ENCODE measurements around the gene CDON.
"Not testable (repeated sequence)": the region's sequence is repeated elsewhere in the genome, so short reads cannot be mapped to it uniquely, and the experiment has no call there.

The CDON gene

DNA sequence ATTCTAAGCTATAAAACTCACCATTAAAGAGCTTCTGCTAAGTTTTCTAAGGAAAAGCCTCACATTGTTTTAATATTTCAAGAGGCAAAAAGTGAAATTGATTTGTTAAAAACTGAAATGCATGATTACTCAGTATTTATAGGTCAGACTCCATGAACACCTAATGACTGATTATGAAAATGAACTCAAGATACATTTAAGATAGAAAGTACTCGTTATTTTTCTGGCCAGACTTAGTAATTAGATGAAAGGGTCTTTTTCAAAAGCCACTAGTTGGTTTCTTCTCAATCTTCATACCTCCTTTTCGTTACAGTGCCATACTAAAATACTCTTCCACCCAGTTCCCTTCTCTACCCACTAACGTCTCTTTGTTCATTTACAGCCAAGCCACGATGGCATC, 60.5 kb downstream of the CDON start:
- no peak for DNase-seq (ENCODE audit: low read depth, low spot score)
- TF ChIP-seq EZH2 (IDR thresholded peaks at IDR 0.05) (no peak), POLR2AphosphoS5 (IDR thresholded peaks at IDR 0.05; ENCODE audit: borderline replicate concordance, low read depth, low read length) (no peak), FOXP2 (optimal IDR thresholded peaks at IDR 0.05; ENCODE audit: control extremely low read depth, extremely low read length, insufficient read depth) (no peak)
- Histone ChIP-seq H3K9ac (ENCODE audit: insufficient read length) (no peak overlapping the region), H3K36me3 (ENCODE audit: insufficient read depth, low read length) (peaks cover 39% of the 10 kb centered on the region), H3K9me3 (ENCODE audit: low read depth, low read length) (no peaks in the 10 kb centered on the region), H3K4me3 (no peak overlapping the region), H3K27ac (no peak overlapping the region)

DNA sequence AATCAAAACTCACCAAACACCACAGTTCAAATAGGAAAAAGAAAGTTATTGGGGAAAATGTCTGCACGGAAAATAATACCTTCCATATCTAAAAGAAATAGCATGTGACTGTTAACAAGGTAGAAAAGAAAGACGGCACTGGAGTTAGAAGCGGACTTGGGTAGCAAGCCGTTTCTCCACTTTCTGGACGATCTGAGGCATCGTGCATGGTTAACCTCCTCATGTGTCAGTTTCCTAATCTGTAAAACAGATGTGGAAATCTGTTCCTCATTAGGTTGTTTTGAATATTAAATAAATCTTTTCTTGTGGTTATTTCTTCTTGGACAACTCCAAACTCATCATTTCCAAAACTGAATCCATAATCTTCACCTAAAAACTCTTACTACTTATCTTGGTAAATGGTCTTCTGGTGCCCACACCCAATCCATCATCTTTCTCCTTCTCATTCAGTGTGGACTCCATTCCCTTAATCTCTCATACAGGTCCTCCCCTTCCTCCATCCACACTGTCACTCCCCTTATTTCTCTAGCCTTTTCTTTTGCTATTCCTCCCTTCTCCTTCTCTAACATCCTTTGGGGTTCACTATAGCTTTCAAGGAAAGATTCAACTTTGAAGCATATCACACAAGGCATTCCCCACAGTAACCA, 63.3 kb downstream of the CDON start:
- H3K36me3 ChIP-seq (ENCODE audit: insufficient read depth, low read length), result peaks cover 51% of the 10 kb centered on the region
- no peak overlapping the region for H3K9ac ChIP-seq (ENCODE audit: insufficient read length)
- no peak for DNase-seq (ENCODE audit: low read depth, low spot score)
- H3K9me3 ChIP-seq (ENCODE audit: low read depth, low read length), result no peaks in the 10 kb centered on the region
- TF ChIP-seq POLR2AphosphoS5 (IDR thresholded peaks at IDR 0.05; ENCODE audit: borderline replicate concordance, low read depth, low read length) (no peak), EZH2 (IDR thresholded peaks at IDR 0.05) (no peak), FOXP2 (optimal IDR thresholded peaks at IDR 0.05; ENCODE audit: control extremely low read depth, extremely low read length, insufficient read depth) (no peak)
- no peak overlapping the region for H3K4me3 ChIP-seq
- H3K27ac ChIP-seq, result no peak overlapping the region

DNA sequence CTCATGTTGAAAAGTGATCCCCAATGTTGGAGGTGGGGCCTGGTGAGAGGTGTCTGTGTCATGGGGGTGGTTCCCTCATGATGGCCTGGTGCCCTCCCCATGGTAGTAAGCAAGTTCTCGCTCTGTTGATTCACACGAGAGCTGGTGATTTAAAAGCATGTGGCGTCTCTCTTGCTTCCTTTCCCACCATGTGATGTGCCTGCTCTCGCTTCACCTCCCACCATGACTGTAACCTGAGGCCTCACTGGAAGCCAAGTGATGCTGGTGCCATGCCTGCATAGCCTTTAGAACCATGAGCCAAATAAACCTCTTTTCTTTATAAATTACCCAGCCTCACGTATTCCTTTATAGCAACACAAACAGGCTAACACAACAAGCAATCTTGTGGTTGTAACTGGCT, 64.4 kb downstream of the CDON start:
- no peak overlapping the region for H3K9ac ChIP-seq (ENCODE audit: insufficient read length)
- H3K9me3 ChIP-seq (ENCODE audit: low read depth, low read length), result no peaks in the 10 kb centered on the region
- no peak overlapping the region for H3K4me3 ChIP-seq
- TF ChIP-seq POLR2AphosphoS5 (IDR thresholded peaks at IDR 0.05; ENCODE audit: borderline replicate concordance, low read depth, low read length) (no peak), FOXP2 (optimal IDR thresholded peaks at IDR 0.05; ENCODE audit: control extremely low read depth, extremely low read length, insufficient read depth) (no peak), EZH2 (IDR thresholded peaks at IDR 0.05) (no peak)
- no peak for DNase-seq (ENCODE audit: low read depth, low spot score)
- no peak overlapping the region for H3K27ac ChIP-seq
- peaks cover 52% of the 10 kb centered on the region for H3K36me3 ChIP-seq (ENCODE audit: insufficient read depth, low read length)

DNA sequence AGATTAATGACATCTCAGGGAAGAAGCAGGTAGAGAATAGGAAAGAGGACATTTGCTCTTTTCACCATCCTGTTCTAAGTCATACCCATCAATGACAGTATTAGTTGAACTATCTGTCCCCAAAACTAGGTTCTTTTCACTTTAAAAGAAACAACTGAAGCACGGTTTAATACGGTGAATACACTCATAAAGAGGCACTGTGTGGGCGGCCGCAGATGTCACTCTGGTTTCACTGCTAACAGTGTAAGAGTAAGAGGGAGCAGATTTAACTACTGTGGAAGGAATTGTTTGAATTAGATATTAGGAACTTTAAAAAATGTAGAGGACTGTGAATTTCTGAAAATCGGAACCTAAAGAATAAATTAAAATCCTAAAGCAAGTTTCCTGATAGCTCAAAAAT, 67.4 kb downstream of the CDON start:
- no peak overlapping the region for H3K4me3 ChIP-seq
- H3K9me3 ChIP-seq (ENCODE audit: low read depth, low read length), result no peaks in the 10 kb centered on the region
- no peak overlapping the region for H3K27ac ChIP-seq
- no peak for DNase-seq (ENCODE audit: low read depth, low spot score)
- TF ChIP-seq EZH2 (IDR thresholded peaks at IDR 0.05) (no peak), FOXP2 (optimal IDR thresholded peaks at IDR 0.05; ENCODE audit: control extremely low read depth, extremely low read length, insufficient read depth) (no peak), POLR2AphosphoS5 (IDR thresholded peaks at IDR 0.05; ENCODE audit: borderline replicate concordance, low read depth, low read length) (no peak)
- no peak overlapping the region for H3K9ac ChIP-seq (ENCODE audit: insufficient read length)
- H3K36me3 ChIP-seq (ENCODE audit: insufficient read depth, low read length), result peaks cover 42% of the 10 kb centered on the region

DNA sequence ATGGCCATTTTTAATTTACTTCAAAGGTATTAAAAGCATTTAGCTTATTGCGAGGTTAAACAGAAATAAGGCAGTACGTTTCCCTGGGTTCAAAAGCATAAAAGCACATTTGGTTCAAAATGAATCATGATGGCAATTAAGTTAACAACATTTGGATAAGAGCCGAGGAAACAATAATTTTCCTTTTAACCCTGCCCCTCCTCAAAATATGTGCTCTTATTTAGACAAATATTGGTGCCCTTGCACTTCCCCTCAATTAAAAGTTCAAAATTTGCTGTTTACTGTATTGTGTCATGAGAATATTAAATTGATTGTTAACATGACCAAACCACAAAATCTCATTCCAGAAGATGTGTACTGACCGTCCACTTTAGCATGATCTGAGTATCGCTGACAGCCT, 68.2 kb downstream of the CDON start:
- Histone ChIP-seq H3K27ac (no peak overlapping the region), H3K4me3 (no peak overlapping the region), H3K36me3 (ENCODE audit: insufficient read depth, low read length) (peaks cover 41% of the 10 kb centered on the region), H3K9ac (ENCODE audit: insufficient read length) (no peak overlapping the region), H3K9me3 (ENCODE audit: low read depth, low read length) (no peaks in the 10 kb centered on the region)
- TF ChIP-seq POLR2AphosphoS5 (IDR thresholded peaks at IDR 0.05; ENCODE audit: borderline replicate concordance, low read depth, low read length) (no peak), FOXP2 (optimal IDR thresholded peaks at IDR 0.05; ENCODE audit: control extremely low read depth, extremely low read length, insufficient read depth) (no peak), EZH2 (IDR thresholded peaks at IDR 0.05) (no peak)
- no peak for DNase-seq (ENCODE audit: low read depth, low spot score)

DNA sequence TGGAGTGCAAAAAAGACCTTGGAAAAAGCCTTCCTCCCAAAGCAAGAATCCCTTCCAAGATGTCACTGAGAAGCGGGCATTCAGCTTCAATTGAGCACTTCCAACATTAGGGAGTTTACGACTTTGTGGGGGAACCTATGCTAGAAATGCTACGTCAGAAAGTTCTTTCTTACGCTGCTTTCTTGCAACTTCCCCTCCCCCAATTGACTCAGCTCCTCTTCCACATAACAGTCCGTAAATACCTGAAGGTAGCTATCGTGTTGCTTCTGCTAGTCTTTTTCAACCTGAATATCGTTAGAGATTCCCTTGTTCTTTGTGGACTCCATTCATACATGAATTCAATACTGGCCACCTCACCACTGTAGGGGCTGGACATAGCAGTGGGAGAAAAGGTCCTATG, 69.8 kb downstream of the CDON start:
- Histone ChIP-seq H3K27ac (no peak overlapping the region), H3K36me3 (ENCODE audit: insufficient read depth, low read length) (peaks cover 36% of the 10 kb centered on the region), H3K9ac (ENCODE audit: insufficient read length) (no peak overlapping the region), H3K9me3 (ENCODE audit: low read depth, low read length) (no peaks in the 10 kb centered on the region), H3K4me3 (no peak overlapping the region)
- no peak for DNase-seq (ENCODE audit: low read depth, low spot score)
- TF ChIP-seq POLR2AphosphoS5 (IDR thresholded peaks at IDR 0.05; ENCODE audit: borderline replicate concordance, low read depth, low read length) (no peak), EZH2 (IDR thresholded peaks at IDR 0.05) (no peak), FOXP2 (optimal IDR thresholded peaks at IDR 0.05; ENCODE audit: control extremely low read depth, extremely low read length, insufficient read depth) (no peak)

DNA sequence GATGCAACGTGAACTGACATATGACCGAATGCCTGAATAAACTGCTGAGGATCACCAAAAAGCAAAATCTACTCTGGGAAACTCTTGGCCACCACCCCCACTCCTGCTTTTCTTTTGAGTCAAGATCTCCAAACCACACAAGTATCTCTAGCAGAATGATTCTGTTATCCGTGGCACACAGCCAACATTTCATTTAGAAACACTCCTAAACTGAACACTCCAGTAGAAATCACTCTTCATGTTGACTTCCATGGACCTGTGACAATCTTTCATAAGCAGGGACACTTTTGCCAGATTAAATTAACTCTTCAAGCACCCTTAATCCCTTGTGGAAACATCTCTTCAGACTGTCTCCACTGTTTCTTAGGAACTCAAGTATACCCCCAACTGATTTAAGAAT, 72.4 kb downstream of the CDON start:
- H3K9me3 ChIP-seq (ENCODE audit: low read depth, low read length), result no peaks in the 10 kb centered on the region
- no peak overlapping the region for H3K9ac ChIP-seq (ENCODE audit: insufficient read length)
- peak; percentile 72 for DNase-seq (ENCODE audit: low read depth, low spot score)
- H3K36me3 ChIP-seq (ENCODE audit: insufficient read depth, low read length), result peaks cover 25% of the 10 kb centered on the region
- no peak for TF ChIP-seq EZH2 (IDR thresholded peaks at IDR 0.05)
- TF ChIP-seq POLR2AphosphoS5 (IDR thresholded peaks at IDR 0.05; ENCODE audit: borderline replicate concordance, low read depth, low read length), result no peak; the same call in 1 of the 2 replicates
- no peak for TF ChIP-seq FOXP2 (optimal IDR thresholded peaks at IDR 0.05; ENCODE audit: control extremely low read depth, extremely low read length, insufficient read depth)
- no peak overlapping the region for H3K27ac ChIP-seq
- no peak overlapping the region for H3K4me3 ChIP-seq

DNA sequence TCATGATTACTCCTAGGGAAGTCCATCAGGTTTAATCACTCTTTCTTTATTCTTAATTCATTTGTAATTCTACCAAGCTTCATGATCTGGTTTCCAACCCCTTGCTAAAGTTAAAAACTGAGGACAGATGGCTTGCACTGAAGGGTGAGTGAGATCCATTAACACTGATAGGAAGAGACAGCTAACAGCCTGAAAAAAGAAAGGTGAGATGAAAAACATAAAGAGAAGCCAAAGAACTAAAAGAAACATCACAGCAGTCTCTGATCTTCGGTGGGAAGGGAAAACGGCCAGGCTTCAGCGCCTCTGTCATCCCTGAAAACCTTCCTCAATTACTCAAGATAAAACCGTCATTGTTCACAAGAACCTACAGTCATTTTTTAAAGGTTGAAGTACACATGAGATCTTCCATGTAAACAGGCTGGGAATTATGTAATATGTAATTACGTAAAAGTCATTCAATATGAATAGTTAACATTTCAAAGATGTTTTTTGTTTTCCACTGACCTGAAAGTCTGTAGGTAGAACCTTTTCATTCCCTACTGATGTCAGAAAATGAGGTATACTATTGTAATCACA, 75.5 kb downstream of the CDON start:
- DNase-seq (ENCODE audit: low read depth, low spot score), result no peak
- Histone ChIP-seq H3K9me3 (ENCODE audit: low read depth, low read length) (no peaks in the 10 kb centered on the region), H3K9ac (ENCODE audit: insufficient read length) (no peak overlapping the region), H3K4me3 (no peak overlapping the region), H3K36me3 (ENCODE audit: insufficient read depth, low read length) (peaks cover 31% of the 10 kb centered on the region), H3K27ac (no peak overlapping the region)
- TF ChIP-seq FOXP2 (optimal IDR thresholded peaks at IDR 0.05; ENCODE audit: control extremely low read depth, extremely low read length, insufficient read depth) (no peak), POLR2AphosphoS5 (IDR thresholded peaks at IDR 0.05; ENCODE audit: borderline replicate concordance, low read depth, low read length) (no peak), EZH2 (IDR thresholded peaks at IDR 0.05) (no peak)

DNA sequence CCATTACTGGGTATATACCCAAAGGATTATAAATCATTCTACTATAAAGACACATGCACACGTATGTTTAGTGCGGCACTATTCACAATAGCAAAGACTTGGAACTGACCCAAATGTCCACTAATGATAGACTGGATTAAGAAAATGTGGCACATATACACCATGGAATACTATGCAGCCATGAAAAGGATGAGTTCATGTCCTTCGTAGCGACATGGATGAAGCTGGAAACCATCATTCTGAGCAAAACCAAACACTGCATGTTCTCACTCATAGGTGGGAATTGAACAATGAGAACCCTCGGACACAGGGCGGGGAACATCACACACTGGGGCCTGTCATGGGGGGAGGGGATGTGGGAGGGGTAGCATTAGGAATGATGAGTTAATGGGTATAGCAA, 76.7 kb downstream of the CDON start:
- H3K9ac ChIP-seq (ENCODE audit: insufficient read length); DNase-seq (ENCODE audit: low read depth, low spot score); H3K27ac ChIP-seq; H3K9me3 ChIP-seq (ENCODE audit: low read depth, low read length); H3K4me3 ChIP-seq: not testable (repeated sequence)
- peaks cover 34% of the 10 kb centered on the region for H3K36me3 ChIP-seq (ENCODE audit: insufficient read depth, low read length)

All from SK-N-MC (cell line).